Astrocyte (in vitro differentiated cells and primary cell): ENCODE data around the gene TRPV6. TPM values are rescaled to one million over a fixed set of nuclear protein-coding genes. Genes with fewer than 3 reads are reported as not detected.

Experiments
- DNase-seq: peaks from one replicate; pipeline ENCODE4 v3.0.0-alpha.2; 2010; ENCODE audit warnings: low read depth
- FAIRE-seq: peaks from 2 replicates; lab custom pipeline; 2011; peaks lifted over from hg19 to GRCh38; lab: Jason Lieb, UNC
- H2AFZ ChIP-seq: 2 replicates; pipeline ENCODE4 v1.6.0; 2012; ENCODE audit warnings: low read depth, low read length, inconsistent platforms
- H3K27ac ChIP-seq: 2 replicates; pipeline ENCODE4 v1.5.1; 2011; ENCODE audit warnings: low read depth, low read length, inconsistent platforms
- H3K27me3 ChIP-seq: 2 replicates; pipeline ENCODE4 v1.6.0; 2011; ENCODE audit warnings: low read length, inconsistent platforms; ENCODE audit not compliant: insufficient read depth
- H3K36me3 ChIP-seq: 2 replicates; pipeline ENCODE4 v1.5.1; 2011; ENCODE audit warnings: low read length, inconsistent platforms; ENCODE audit not compliant: insufficient read depth
- H3K4me1 ChIP-seq: 2 replicates; pipeline ENCODE4 v1.5.1; 2011; ENCODE audit warnings: low read length, inconsistent platforms; ENCODE audit not compliant: insufficient read depth
- H3K4me2 ChIP-seq: 2 replicates; pipeline ENCODE4 v1.6.0; 2012; ENCODE audit warnings: low read length, inconsistent platforms
- H3K4me3 ChIP-seq: 2 replicates; pipeline ENCODE4 v1.5.1; 2011; ENCODE audit warnings: low read depth, mild to moderate bottlenecking, low read length, inconsistent platforms; ENCODE audit not compliant: insufficient read depth
- H3K79me2 ChIP-seq: 2 replicates; pipeline ENCODE4 v1.6.0; 2012; ENCODE audit warnings: mild to moderate bottlenecking, low read length, inconsistent platforms; ENCODE audit not compliant: insufficient read depth
- H3K9ac ChIP-seq: 2 replicates; pipeline ENCODE4 v1.6.0; 2012; ENCODE audit warnings: mild to moderate bottlenecking, low read length, inconsistent platforms
- H3K9me3 ChIP-seq: 2 replicates; pipeline ENCODE4 v1.5.1; 2012; ENCODE audit warnings: low read depth, mild to moderate bottlenecking, low read length, inconsistent platforms; ENCODE audit not compliant: insufficient read depth
- H4K20me1 ChIP-seq: 2 replicates; pipeline ENCODE4 v1.6.0; 2012; ENCODE audit warnings: low read length, inconsistent platforms; ENCODE audit not compliant: insufficient read depth
- H3K27ac Mint-ChIP-seq: one replicate; pipeline ENCODE4 v1.8.0; 2021; ENCODE audit warnings: mild to moderate bottlenecking, mixed read lengths; ENCODE audit not compliant: unreplicated experiment
- H3K27me3 Mint-ChIP-seq: one replicate; pipeline ENCODE4 v1.8.0; 2021; ENCODE audit warnings: low read depth, mixed read lengths; ENCODE audit not compliant: unreplicated experiment
- H3K36me3 Mint-ChIP-seq: one replicate; pipeline ENCODE4 v1.8.0; 2021; ENCODE audit warnings: low read depth, mixed read lengths; ENCODE audit not compliant: unreplicated experiment
- H3K4me1 Mint-ChIP-seq: one replicate; pipeline ENCODE4 v1.8.0; 2021; ENCODE audit warnings: low read depth, mixed read lengths; ENCODE audit not compliant: unreplicated experiment
- H3K4me3 Mint-ChIP-seq: one replicate; pipeline ENCODE4 v1.8.0; 2021; ENCODE audit warnings: mild to moderate bottlenecking, moderate library complexity, mixed read lengths; ENCODE audit not compliant: unreplicated experiment
- H3K9me3 Mint-ChIP-seq: one replicate; pipeline ENCODE4 v1.8.0; 2021; ENCODE audit warnings: mild to moderate bottlenecking, mixed read lengths; ENCODE audit not compliant: unreplicated experiment
- EZH2 ChIP-seq: IDR thresholded peaks from 2 replicates; pipeline ENCODE4 v1.6.1; 2012; ENCODE audit warnings: mild to moderate bottlenecking, low read length, inconsistent platforms; ENCODE audit not compliant: insufficient read depth
- total RNA-seq: library from RNA; stranded (reverse); gene quantifications from 2 replicates; pipeline ENCODE4 v1.2.1, GENCODE V29; 2021
- TF ChIP-seq, protein P1 (sequence below): IDR thresholded peaks from 2 replicates; pipeline ENCODE4 v1.5.1; 2011; ENCODE audit warnings: low read depth, mild to moderate bottlenecking, inconsistent platforms, low read length, moderate library complexity; ENCODE audit not compliant: insufficient read depth

TRPV6 gene
- total RNA-seq, 1 donor from 2014 or later, result 0.14 TPM

GRCh38 chr7:142857625-142858024 is 27.9 kb downstream of the TRPV6 start:
- Histone ChIP-seq H3K79me2 (no peaks in the 10 kb centered on the region), H3K9ac (no peak overlapping the region), H3K4me3 (no peak overlapping the region), H3K27ac (no peak overlapping the region), H3K27me3 (no peaks in the 10 kb centered on the region), H4K20me1 (no peaks in the 10 kb centered on the region), H3K9me3 (no peaks in the 10 kb centered on the region), H3K4me1 (peaks cover 8% of the 10 kb centered on the region), H2AFZ (no peak overlapping the region), H3K36me3 (no peaks in the 10 kb centered on the region), H3K4me2 (no peak overlapping the region)
- DNase-seq (no peak), FAIRE-seq (no peak)
- H3K4me3 Mint-ChIP-seq, result no peak overlapping the region
- H3K36me3 Mint-ChIP-seq, result no peaks in the 10 kb centered on the region
- H3K9me3 Mint-ChIP-seq, result no peaks in the 10 kb centered on the region
- peaks cover 3% of the 10 kb centered on the region for H3K27me3 Mint-ChIP-seq
- no peak overlapping the region for H3K27ac Mint-ChIP-seq
- TF ChIP-seq, protein P1, sequence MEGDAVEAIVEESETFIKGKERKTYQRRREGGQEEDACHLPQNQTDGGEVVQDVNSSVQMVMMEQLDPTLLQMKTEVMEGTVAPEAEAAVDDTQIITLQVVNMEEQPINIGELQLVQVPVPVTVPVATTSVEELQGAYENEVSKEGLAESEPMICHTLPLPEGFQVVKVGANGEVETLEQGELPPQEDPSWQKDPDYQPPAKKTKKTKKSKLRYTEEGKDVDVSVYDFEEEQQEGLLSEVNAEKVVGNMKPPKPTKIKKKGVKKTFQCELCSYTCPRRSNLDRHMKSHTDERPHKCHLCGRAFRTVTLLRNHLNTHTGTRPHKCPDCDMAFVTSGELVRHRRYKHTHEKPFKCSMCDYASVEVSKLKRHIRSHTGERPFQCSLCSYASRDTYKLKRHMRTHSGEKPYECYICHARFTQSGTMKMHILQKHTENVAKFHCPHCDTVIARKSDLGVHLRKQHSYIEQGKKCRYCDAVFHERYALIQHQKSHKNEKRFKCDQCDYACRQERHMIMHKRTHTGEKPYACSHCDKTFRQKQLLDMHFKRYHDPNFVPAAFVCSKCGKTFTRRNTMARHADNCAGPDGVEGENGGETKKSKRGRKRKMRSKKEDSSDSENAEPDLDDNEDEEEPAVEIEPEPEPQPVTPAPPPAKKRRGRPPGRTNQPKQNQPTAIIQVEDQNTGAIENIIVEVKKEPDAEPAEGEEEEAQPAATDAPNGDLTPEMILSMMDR, result no peak
- TF ChIP-seq EZH2, result no peak
- H3K4me1 Mint-ChIP-seq, result peaks cover 11% of the 10 kb centered on the region

GRCh38 chr7:142856565-142857245 is 28.8 kb downstream of the TRPV6 start:
- Histone ChIP-seq H3K4me1 (peaks cover 8% of the 10 kb centered on the region), H2AFZ (no peak overlapping the region), H3K36me3 (no peaks in the 10 kb centered on the region), H3K27me3 (no peaks in the 10 kb centered on the region), H4K20me1 (no peaks in the 10 kb centered on the region), H3K9me3 (no peaks in the 10 kb centered on the region), H3K9ac (no peak overlapping the region), H3K4me2 (peak overlapping the region; percentile 99), H3K27ac (no peak overlapping the region), H3K79me2 (no peaks in the 10 kb centered on the region), H3K4me3 (no peak overlapping the region)
- no peaks in the 10 kb centered on the region for H3K36me3 Mint-ChIP-seq
- FAIRE-seq (no peak), DNase-seq (no peak)
- peak overlapping the region; percentile 8 for H3K27ac Mint-ChIP-seq
- TF ChIP-seq EZH2, result no peak
- TF ChIP-seq, protein P1, result no peak
- no peaks in the 10 kb centered on the region for H3K27me3 Mint-ChIP-seq
- peaks cover 11% of the 10 kb centered on the region for H3K4me1 Mint-ChIP-seq
- no peak overlapping the region for H3K4me3 Mint-ChIP-seq
- no peaks in the 10 kb centered on the region for H3K9me3 Mint-ChIP-seq
